Activated CD4-positive, CD25-positive, alpha-beta regulatory T cell (primary cell): ENCODE data around the gene ARID1B.

ENCODE experiments used
- DNase-seq, 4 experiments: peaks; one replicate each; lab custom pipeline; 2025; lab: John Stamatoyannopoulos, UW

The ARID1B gene

GRCh38 chr6:156879186-156879585, 102.0 kb downstream of the ARID1B start:
- no peak for DNase-seq

DNA sequence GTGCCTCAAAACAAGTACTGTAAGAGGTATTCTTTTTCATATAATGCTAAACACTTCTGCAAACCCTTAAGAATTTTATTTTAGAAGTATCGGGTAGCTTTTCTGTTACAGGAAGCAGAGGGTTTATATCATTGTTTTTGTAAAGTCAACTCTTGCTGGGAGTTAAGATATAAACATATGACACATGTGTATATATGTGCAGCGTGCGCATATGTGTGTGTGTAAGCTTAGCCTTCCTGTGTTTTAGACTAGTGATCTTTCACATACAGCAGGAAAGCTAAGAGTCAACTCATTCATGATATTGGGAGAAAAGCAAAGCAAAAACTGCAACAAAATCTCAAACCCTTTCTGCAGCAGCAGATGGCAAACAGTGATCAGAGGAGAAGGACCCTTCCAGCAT, 102.4 kb downstream of the ARID1B start:
- no peak for DNase-seq

DNA sequence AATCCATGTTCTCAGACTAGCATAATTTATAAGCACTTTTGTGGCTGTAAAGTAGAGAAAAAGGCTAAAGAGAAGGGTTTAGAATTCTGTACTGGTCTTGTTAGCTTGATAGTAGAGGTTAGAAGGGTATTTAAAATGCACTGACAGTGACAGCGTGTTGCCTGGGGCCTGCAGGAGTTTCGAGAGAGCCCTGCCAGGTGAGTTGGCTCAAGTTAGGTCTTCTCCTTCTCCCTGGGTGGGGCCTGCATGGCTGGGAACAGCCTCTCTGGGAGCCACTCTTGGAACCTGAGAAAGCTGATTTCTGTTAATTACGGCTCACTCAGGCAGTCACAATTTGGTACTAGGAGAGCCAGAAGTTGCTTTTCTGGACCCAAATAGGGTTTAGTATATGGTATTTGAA, 103.7 kb downstream of the ARID1B start:
- DNase-seq: no peak

DNA sequence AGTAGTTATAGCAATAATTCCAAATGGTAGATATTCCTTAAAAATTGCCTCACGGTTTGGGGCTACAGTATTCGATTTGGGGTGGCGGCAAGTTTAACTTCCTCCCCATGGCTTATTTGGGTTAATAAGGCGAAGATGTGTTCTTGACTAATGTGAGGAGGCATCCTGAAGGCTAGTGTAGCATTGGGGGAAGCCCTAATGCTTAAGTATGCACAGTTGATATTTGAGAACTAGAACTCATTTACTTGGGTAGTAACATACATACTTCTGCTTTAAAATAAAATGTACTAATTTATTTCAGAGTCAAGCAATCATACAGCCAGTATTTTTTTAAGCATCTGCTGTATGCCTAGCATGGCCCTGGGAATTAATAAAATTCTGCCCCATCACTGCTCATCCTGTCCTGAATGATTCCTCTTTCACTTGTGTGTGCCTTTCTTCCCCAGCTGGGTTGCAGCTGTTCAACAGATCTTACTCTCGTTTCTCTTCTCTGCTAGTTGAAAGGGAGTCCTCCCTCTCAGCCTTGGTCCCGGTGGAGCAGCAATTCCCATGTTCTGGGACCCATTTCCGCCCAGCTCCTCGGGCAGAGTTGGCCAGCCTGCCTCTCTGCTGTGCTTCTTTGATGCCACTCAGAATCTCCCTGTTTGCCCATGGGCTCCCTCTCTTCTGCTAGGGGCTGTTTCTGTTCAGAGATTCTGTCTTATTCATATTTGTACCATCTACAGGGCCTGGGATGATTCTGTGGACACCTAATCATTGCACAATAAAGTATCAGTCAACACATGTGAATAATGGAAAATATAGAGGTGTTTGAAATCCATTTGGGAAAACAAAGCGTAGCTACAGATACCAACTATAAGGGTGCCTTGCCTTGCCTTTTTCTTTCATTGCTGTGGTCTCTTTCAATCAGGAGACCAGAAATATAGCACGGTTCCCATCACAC, 104.8 kb downstream of the ARID1B start:
- no peak for DNase-seq

GRCh38 chr6:156883497-156884252, 106.5 kb downstream of the ARID1B start:
- peak in 1 of 4 experiments; percentile 3 for DNase-seq

DNA sequence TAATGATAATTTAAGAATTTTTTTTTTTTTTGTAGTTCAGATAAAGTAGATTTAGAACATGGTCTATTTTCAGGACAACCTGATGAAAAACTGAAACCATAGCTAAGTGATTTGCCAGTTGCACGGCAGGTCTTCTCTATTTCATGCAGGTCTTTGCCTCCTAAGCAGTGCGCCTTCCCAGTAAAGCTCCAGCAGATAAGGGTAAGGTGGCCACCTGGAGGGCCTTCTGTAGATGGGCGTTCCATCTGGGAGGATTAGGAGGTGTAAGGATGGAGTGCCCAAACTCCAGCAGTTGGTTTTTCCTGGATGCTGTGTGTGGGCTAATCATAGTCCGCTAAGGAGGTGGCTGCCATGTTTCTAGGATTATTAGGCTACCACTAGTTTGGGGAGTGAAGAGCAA, 107.1 kb downstream of the ARID1B start:
- DNase-seq: no peak

- DNase-seq: no peak
Observed at GRCh38 chr6:156885562-156885961, 108.4 kb downstream of the ARID1B start.

DNA sequence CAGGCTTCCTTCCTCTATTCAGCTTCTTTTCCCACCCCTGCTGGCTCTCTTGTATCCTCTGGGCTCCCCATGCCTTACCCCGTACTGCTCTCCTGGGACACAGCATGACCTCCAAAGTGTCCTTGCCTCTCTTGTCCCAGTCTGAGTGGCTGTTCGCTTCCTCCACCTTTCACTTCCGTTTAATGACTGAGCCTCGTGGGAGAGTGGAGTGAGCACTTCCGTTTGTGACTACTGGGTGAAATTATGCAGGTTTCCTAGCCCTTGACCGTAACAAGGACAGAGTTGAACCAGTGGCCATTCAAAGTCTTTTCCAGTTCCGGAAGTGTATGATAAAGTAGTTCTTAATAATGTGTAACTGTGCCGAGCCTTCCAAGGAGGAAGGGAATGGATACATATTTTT, 109.2 kb downstream of the ARID1B start:
- DNase-seq: no peak

DNA sequence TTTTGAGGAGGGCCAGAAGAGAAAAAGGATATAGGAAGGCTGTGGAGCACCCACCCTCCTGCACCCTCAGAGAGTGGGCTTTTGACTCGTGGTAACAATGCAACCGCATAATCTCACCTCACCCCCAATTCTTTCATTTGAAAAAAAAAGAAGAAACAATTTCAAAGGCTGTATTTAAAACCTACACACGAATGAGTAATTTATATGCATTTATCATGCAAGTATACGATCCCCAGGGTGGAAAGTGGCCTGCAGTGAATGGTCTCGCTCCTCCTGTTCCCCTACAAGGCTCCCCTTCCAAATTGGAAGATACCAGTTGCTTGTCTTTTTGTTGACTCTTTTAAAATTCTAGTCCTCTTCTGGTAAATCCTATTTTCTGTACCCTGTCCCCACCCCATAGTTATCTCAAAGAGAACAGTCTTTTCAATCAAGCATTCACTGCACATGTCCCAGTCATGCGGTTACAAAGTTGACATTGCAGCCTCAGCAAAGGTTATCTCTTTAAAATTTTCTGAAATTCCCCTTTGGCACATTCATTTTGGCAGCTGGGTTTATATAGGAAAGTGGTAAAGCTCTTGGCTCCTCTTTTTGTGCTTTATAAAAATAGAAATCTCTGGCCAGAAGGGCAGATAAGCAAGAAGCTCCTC, 110.6 kb downstream of the ARID1B start:
- no peak for DNase-seq

GRCh38 chr6:156889469-156889868, 112.3 kb downstream of the ARID1B start:
- no peak for DNase-seq

DNA sequence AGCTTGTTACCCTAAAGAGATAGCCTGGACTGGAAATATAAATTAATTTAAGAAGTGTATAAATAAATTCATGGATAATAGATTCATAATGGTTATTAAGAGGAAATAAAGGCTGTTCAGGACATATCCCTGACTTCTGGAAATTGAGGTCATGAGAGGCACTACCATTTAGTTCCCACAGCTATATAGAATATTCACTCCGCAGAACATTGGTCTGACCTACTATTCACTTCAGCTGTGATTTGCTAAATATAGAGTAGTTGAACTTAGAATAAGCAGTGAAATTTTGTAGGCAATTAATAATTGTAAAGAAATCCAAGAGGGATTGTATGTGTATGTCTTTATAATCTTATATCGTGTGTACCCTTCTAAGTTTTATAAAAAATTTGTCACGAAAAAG, 112.8 kb downstream of the ARID1B start:
- no peak for DNase-seq

GRCh38 chr6:156890627-156891314, 113.6 kb downstream of the ARID1B start:
- DNase-seq: no peak

GRCh38 chr6:156897907-156898531, 120.8 kb downstream of the ARID1B start:
- DNase-seq: no peak

DNA sequence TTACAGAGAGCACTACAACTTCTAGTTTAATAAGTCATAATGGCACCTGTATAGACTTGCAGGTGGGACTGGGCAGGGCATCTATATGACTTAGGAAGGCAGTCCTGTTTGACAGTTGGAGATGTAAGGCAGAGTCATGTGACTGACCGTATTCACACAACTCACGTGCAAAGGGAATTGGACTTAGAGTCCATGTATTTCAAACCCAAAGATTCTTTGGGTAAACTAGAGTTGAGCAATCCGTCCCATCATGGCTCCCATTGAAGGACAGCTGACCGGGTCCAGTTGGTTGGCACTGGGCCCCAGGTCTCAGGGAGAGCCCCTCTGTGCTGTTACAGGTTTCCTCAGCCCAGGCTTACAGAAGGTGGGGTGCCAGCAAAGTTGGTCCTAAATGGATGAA, 121.9 kb downstream of the ARID1B start:
- no peak for DNase-seq

DNA sequence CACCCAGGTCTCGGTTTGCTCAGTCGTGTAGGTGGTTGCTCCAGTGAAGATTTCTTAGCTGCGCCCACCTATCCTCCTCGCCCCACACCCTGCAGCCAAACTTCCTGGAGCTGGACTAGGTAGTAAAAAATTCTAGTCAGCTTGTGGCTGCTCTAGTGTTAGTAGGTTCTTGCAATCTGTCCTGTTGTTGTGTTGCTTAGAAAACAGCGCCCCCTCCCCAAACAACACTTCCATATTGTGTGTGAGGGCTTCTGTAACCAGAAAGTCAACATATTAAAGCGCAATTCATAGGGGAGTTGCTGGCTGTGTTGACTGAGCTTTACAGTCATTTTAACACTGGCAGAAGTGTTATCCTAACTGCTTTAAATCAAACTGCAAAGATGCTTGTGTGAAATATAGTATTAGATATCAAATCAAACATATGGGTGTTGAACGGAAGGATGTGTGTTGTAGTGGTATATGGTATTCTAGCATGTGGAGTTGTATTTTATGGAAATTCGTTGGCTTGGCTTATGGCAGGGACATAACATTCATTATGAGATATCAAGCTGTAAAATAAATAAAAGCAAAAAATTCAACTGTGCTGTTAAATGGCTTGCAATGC, 122.5 kb downstream of the ARID1B start:
- DNase-seq: no peak

DNA sequence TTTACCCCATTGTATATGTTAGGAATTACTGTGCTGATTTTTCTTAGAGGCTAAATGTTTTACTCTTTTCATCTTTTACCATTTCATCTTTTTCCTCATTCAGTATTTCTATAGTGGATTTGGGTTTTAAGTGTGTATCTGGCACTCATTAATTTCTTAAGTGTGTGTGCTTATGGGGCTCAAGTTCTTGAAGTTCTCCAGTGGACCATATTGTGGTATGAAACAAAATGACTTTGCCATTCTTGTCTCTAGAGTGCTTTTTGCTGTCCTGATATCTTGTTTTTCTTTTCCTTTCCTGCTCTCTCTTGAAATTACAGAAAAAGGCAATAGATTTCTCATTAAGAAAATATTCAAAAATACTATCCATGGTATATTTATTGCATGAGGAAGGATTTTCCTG, 123.1 kb downstream of the ARID1B start:
- DNase-seq: no peak

- DNase-seq: no peak
Observed at GRCh38 chr6:156901309-156902019, 124.3 kb downstream of the ARID1B start.

DNA sequence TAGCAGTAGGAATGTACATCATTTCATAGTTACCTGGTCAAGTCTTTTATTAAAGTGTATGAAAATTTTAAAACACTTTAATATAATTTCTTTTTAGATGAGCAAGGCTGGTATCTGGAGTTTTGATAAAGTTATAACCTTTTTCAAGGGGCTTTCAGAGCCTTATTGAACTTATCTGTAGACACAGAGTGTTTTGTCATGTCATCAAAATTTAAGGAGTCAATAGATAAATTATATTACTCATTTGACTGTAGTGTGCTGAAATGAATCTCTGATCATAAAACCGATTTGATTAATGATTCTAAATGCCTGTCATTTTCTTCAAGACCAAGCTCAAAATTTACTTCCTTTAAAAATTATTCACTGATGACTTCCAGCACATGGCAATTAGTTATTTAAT, 125.6 kb downstream of the ARID1B start:
- no peak for DNase-seq

DNA sequence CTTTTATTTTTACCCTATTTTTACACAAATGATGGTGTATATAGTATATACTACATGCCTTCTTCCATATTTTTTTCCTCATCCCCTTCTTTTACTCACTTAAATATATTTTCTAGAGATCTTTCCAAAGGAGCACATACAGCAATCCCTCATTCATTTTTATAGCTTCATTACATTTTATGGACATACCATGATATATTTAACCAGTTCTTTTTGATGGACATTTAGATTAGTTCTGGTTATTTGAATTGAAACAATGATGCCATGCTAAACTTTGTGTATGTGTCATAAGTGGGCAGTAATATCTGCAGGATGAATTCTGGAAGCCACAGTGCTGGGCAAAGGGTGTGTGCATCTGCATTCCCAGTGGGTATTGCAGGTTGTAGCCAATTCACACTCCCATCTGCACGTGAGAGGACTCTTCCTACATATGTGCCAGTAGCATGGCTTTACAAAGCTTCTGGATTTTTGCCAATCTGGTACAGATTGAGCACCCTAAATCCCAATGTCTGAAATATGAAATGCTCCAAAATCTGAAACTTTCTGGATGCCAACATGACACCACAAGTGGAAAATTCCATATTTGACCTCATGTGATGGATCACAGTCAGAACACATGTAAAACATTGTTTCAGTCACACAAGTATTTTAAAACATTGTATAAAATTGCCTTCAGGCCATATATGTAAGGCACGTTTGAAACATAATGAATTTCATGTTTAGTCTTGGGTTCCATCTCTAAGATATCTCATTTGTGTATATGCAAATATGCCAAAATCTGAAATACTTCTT, 127.2 kb downstream of the ARID1B start:
- no peak for DNase-seq

DNA sequence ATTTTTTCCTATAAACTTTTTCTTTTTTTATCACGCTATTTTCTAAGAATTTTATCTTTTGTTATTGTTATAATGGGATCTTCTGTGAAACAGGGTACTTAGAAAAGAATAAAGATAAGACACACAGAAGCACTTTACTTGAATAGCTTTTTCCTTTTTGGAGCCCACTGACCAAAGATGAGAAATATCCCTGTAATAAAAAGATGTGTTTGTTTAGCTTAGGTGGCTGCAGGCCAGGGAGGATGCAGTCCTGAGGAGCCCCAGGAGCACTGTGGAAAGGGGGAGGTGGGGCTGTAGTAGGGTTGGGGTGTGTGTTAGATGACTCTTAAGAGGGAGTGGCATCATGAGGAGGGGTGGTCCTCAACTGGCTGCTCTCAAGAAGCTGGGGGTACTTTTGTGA, 128.6 kb downstream of the ARID1B start:
- DNase-seq: no peak
